Spleen (tissue), 11 donors: ENCODE data around the gene CAMTA1. TPM values are rescaled to one million over a fixed set of nuclear protein-coding genes. Genes with fewer than 3 reads are reported as not detected.
A peak's percentile ranks its signal among the peaks of the same experiment; 100 is the strongest.

Experiments used
- DNase-seq: peaks from one replicate; pipeline ENCODE4 v3.0.0-alpha.2; 2020
- H3K27ac ChIP-seq, 8 donors: fragments of 200-600 bp; sonication (generic) in 7 of 8; 1 replicate in 4 of 8; 2 replicates in 4 of 8; pipeline versions ENCODE4 v1.5.0 to v1.8.0; 2016 to 2021; ENCODE audit warnings: inconsistent platforms in 4 of 8, mild to moderate bottlenecking in 4 of 8, moderate library complexity in 1 of 8
- H3K27me3 ChIP-seq, 7 donors: fragments of 200-600 bp; sonication (generic) in 6 of 7; replicated peaks in 1 of 7; 1 replicate in 4 of 7; 2 replicates in 3 of 7; pipeline versions ENCODE4 v1.5.0 to v1.8.0; 2016 to 2021; ENCODE audit warnings: inconsistent platforms in 3 of 7, mild to moderate bottlenecking in 1 of 7
- H3K36me3 ChIP-seq, 6 donors: fragments of 200-600 bp; sonication (generic) in 5 of 6; 1 replicate in 4 of 6; 2 replicates in 2 of 6; pipeline versions ENCODE4 v1.5.0 to v1.8.0; 2016 to 2021; ENCODE audit warnings: inconsistent platforms in 2 of 6
- H3K4me1 ChIP-seq, 6 donors: fragments of 200-600 bp; sonication (generic) in 5 of 6; 1 replicate in 3 of 6; 2 replicates in 3 of 6; pipeline versions ENCODE4 v1.5.0 to v1.8.0; 2016 to 2021; ENCODE audit warnings: inconsistent platforms in 3 of 6
- H3K4me3 ChIP-seq, 8 donors: fragments of 200-600 bp; sonication (generic) in 7 of 8; 1 replicate in 4 of 8; 2 replicates in 4 of 8; pipeline versions ENCODE4 v1.5.0 to v1.8.0; 2016 to 2021; ENCODE audit warnings: inconsistent platforms in 4 of 8, mild to moderate bottlenecking in 4 of 8, moderate library complexity in 2 of 8
- H3K9me3 ChIP-seq, 8 donors: fragments of 200-600 bp; sonication (generic) in 7 of 8; 1 replicate in 4 of 8; 2 replicates in 4 of 8; pipeline versions ENCODE4 v1.5.0 to v1.8.0; 2016 to 2021; ENCODE audit warnings: inconsistent platforms in 4 of 8
- CTCF ChIP-seq, 11 experiments: fragments of 200-600 bp in 7 of 11; fragments of 450-650 bp in 4 of 11; sonication (generic) in 4 of 11; IDR thresholded peaks in 8 of 11; conservative IDR thresholded peaks in 3 of 11; 1 replicate in 7 of 11; 2 replicates in 4 of 11; pipeline versions ENCODE4 v1.4.0 to v1.8.0; 2016 to 2021; ENCODE audit warnings: antibody characterized with exemption in 11 of 11, inconsistent platforms in 4 of 11, mild to moderate bottlenecking in 1 of 11
- POLR2A ChIP-seq, 3 donors: fragments of 450-650 bp; IDR thresholded peaks; one replicate each; pipeline ENCODE4 v1.5.1; 2017; ENCODE audit warnings: antibody characterized with exemption in 3 of 3, mild to moderate bottlenecking in 1 of 3
- POLR2AphosphoS5 ChIP-seq, 3 donors: sonication (generic); formaldehyde crosslinking; IDR thresholded peaks; one replicate each; pipeline ENCODE4 v1.5.1; 2017; ENCODE audit warnings: antibody characterized with exemption in 3 of 3
- WGBS, 5 donors: extraction: QIAGEN DNeasy Blood & Tissue Kit in 3 of 5; methylation state at CpG; one replicate each; pipeline versions ENCODE4 v1.1.5 to v1.1.7; 2013 to 2018; 5-methylcytosine and 5-hydroxymethylcytosine counted together
- intact Hi-C: fragments of 100-400 bp; cut with DNase I; formaldehyde crosslinking; loops from one replicate; pipeline ENCODE4 v1.15.0; 2023; ENCODE audit warnings: low total_unique reads
- polyA plus RNA-seq, 3 donors: library from polyadenylated mRNA; stranded (reverse); fragments of 200-250 nt; gene quantifications; one replicate each; pipeline ENCODE4 v1.2.1, GENCODE V29; 2013
- total RNA-seq, 7 donors: library from RNA; depleted of rRNA in 3 of 7; stranded (reverse); fragments of >200 nt in 3 of 7; fragmentation: NEBNext Ultra II Directional in 4 of 7; extraction: Animal tissue kit (Norgen Biotek cat#: 25700) in 4 of 7; gene quantifications; one replicate each; pipeline versions ENCODE4 v1.1.0 to v1.2.1, GENCODE V29; 2016 to 2021
- donor health status: healthy with polysubstance abuse.
- donor health status: DM: no; HTN: no; CAD: no; lungs with moderate emphysema.
- donor health status: DM: no; HTN: no; CAD: no.
- donor health status: Bipolar disorder and iron deficiency.
- donor health status: healthy.
- donor health status: DM: no; HTN: no; CAD: no.
- donor health status: DM: yes; HTN: yes; CAD: no.

Gene CAMTA1
- total and polyA plus RNA-seq, 10 donors: 53.0 to 106 (median 77.3) TPM

GRCh38 chr1:7477593-7477992, 692.3 kb downstream of the CAMTA1 start:
- no peaks in the 10 kb centered on the region for H3K36me3 ChIP-seq
- WGBS, 5 donors: 78 to 88% (median 84%) methylated on average over 12 of the region's 12 CpGs
- H3K4me3 ChIP-seq: no peak overlapping the region
- H3K27me3 ChIP-seq: peaks cover 0 to 6% (median 0%) of the 10 kb centered on the region in 7 donors
- H3K4me1 ChIP-seq: peaks cover 0 to 8% (median under 1%) of the 10 kb centered on the region in 6 donors
- H3K9me3 ChIP-seq: no peaks in the 10 kb centered on the region
- peak overlapping the region in 7 of 8 donors; percentile 60 to 83 (median 73) for H3K27ac ChIP-seq
- DNase-seq: no peak
- TF ChIP-seq POLR2A (IDR thresholded peaks at IDR 0.05) (no peak), CTCF (IDR thresholded peaks at IDR 0.05 in 8 of 11, conservative IDR thresholded peaks at IDR 0.05 in 3 of 11) (no peak), POLR2AphosphoS5 (IDR thresholded peaks at IDR 0.05) (no peak)
- intact Hi-C loops: no loop called here

DNA sequence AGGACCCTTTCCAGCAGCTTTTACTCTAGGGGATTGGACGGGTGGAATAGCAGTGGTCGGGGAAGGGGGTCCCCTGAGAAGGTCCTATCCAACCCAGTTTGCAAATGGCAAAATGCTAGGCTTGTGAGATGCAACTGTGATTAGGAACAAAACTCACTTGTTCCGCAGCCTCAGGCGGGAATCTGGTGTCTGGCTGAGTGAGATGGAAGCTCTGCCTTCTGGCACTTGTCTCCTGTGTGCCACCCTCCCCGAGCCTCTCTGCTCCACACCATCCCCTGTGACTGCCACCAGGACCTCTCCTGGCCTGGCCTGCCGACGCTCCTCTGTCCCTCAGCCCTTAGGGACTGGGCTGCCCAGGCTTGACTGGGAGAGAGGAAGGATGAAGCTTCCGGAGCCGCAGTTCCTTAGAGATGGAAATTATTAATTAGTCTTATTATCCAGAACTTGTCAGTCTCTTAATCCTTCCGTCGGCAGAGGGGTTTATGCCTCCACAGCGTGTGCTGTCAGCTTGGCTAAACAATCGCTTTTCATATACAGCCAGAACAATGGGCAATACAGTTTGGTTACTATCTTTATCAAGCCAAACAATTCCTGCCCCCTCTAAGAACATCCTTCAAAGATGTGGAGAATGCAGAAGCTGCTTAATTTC, 693.0 kb downstream of the CAMTA1 start:
- H3K27ac ChIP-seq: peak overlapping the region in 7 of 8 donors; percentile 60 to 83 (median 73)
- H3K4me1 ChIP-seq: peaks cover 0 to 10% (median 0%) of the 10 kb centered on the region in 6 donors
- H3K27me3 ChIP-seq: peaks cover 0 to 12% (median 0%) of the 10 kb centered on the region in 7 donors
- no peaks in the 10 kb centered on the region for H3K36me3 ChIP-seq
- DNase-seq: no peak
- intact Hi-C loops: no loop called here
- H3K9me3 ChIP-seq: no peaks in the 10 kb centered on the region
- TF ChIP-seq POLR2A (IDR thresholded peaks at IDR 0.05) (no peak), CTCF (IDR thresholded peaks at IDR 0.05 in 8 of 11, conservative IDR thresholded peaks at IDR 0.05 in 3 of 11) (no peak), POLR2AphosphoS5 (IDR thresholded peaks at IDR 0.05) (no peak)
- no peak overlapping the region for H3K4me3 ChIP-seq
- WGBS, 5 donors: 48 to 67% (median 60%) methylated on average over 13 of the region's 13 CpGs

GRCh38 chr1:7478809-7479499, 693.7 kb downstream of the CAMTA1 start:
- intact Hi-C loops: no loop called here
- DNase-seq: no peak
- H3K9me3 ChIP-seq: no peaks in the 10 kb centered on the region
- peaks cover 0 to 19% (median 0%) of the 10 kb centered on the region in 7 donors for H3K27me3 ChIP-seq
- H3K36me3 ChIP-seq: no peaks in the 10 kb centered on the region
- no peak overlapping the region for H3K4me3 ChIP-seq
- peak overlapping the region in 7 of 8 donors; percentile 60 to 83 (median 73) for H3K27ac ChIP-seq
- 58 to 75% (median 66%) methylated on average over 13 to 14 of the region's 14 CpGs for WGBS, 5 donors
- H3K4me1 ChIP-seq: peaks cover 0 to 10% (median 0%) of the 10 kb centered on the region in 6 donors
- peak; percentile 84 to 94 (median 91) for TF ChIP-seq POLR2AphosphoS5 (IDR thresholded peaks at IDR 0.05)
- no peak for TF ChIP-seq POLR2A (IDR thresholded peaks at IDR 0.05)
- no peak for TF ChIP-seq CTCF (IDR thresholded peaks at IDR 0.05 in 8 of 11, conservative IDR thresholded peaks at IDR 0.05 in 3 of 11)

DNA sequence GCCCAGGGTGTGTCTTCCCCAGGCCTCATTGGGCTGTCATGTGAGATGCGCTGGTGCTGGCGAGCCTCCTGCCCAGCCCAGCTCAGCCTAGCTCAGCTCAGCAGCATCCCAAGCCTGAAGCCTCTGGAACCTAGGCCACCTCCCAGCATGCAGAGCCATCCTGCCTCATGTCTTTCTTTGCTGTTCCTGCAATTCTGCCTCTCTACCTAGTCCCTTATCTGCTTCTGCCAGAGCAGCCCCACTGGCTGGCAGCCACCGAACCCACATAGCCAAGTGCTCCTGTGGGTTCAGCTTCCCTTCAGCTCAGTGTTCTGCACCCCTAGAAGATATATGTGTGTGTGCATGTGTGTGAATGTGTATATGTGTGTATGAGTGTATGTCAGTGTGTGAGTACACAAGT, 694.3 kb downstream of the CAMTA1 start:
- Histone ChIP-seq H3K36me3 (no peaks in the 10 kb centered on the region), H3K27me3 (peaks cover 0 to 24% (median 0%) of the 10 kb centered on the region in 7 donors), H3K4me3 (no peak overlapping the region), H3K4me1 (peaks cover 0 to 10% (median 0%) of the 10 kb centered on the region in 6 donors), H3K27ac (peak overlapping the region in 4 of 8 donors; percentile 58 to 73 (median 66)), H3K9me3 (no peaks in the 10 kb centered on the region)
- DNase-seq: no peak
- TF ChIP-seq POLR2AphosphoS5 (IDR thresholded peaks at IDR 0.05) (no peak), CTCF (IDR thresholded peaks at IDR 0.05 in 8 of 11, conservative IDR thresholded peaks at IDR 0.05 in 3 of 11) (no peak), POLR2A (IDR thresholded peaks at IDR 0.05) (no peak)
- WGBS, 5 donors: 89 to 97% (median 95%) methylated on average over 3 of the region's 3 CpGs
- intact Hi-C loops: no loop called here
